ENCODE measurements around the gene AUTS2. TPM values are rescaled to one million over a fixed set of nuclear protein-coding genes. Genes with fewer than 3 reads are reported as not detected.

The AUTS2 gene
- total RNA-seq, 3 donors from 2014 or later = 31.5 to 94.3 (median 81.3) TPM

DNA sequence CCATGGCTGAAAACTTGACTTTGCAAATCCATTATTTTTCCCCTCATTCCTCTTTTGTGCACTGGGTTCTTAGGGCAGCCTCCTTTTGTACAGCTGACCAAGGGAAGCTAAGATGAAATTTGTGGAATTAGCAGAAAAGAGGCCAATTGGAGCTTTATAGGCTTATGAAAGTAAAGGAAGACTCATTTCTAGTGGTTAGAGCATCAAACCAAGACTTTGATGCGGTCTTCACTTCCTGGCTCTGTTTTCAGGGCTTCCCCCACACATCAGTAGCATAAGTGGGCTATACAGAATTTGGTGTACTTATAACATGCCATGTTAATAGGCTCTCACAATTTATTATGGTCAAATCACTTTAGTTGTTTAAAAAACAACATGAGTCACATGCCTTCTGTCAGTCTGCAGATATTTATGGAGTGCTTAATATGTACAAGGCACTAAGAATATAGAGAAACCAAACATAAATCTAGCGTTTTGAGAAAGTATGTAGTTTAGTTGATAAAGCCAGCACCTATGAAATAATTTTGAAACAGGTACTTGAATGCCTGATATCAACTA lies 5.7 kb downstream of the AUTS2 start:
- Histone ChIP-seq H3K9me3 (no peaks in the 10 kb centered on the region), H3K27me3 (no peaks in the 10 kb centered on the region), H3K4me3 (no peak overlapping the region), H3K27ac (no peak overlapping the region), H3K4me1 (peaks cover 0 to 4% of the 10 kb centered on the region in 2 donors), H3K36me3 (no peaks in the 10 kb centered on the region)
- intact Hi-C loops (cut with DNase I; ENCODE audit: low total_unique reads) = no loop called here
- no peak for DNase-seq (ENCODE audit: low spot score in 2 of 2)
- no peak for TF ChIP-seq POLR2AphosphoS5 (IDR thresholded peaks at IDR 0.05)
- no peak for TF ChIP-seq POLR2A (IDR thresholded peaks at IDR 0.05)
- TF ChIP-seq, protein P1, sequence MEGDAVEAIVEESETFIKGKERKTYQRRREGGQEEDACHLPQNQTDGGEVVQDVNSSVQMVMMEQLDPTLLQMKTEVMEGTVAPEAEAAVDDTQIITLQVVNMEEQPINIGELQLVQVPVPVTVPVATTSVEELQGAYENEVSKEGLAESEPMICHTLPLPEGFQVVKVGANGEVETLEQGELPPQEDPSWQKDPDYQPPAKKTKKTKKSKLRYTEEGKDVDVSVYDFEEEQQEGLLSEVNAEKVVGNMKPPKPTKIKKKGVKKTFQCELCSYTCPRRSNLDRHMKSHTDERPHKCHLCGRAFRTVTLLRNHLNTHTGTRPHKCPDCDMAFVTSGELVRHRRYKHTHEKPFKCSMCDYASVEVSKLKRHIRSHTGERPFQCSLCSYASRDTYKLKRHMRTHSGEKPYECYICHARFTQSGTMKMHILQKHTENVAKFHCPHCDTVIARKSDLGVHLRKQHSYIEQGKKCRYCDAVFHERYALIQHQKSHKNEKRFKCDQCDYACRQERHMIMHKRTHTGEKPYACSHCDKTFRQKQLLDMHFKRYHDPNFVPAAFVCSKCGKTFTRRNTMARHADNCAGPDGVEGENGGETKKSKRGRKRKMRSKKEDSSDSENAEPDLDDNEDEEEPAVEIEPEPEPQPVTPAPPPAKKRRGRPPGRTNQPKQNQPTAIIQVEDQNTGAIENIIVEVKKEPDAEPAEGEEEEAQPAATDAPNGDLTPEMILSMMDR (IDR thresholded peaks at IDR 0.05) = no peak

DNA sequence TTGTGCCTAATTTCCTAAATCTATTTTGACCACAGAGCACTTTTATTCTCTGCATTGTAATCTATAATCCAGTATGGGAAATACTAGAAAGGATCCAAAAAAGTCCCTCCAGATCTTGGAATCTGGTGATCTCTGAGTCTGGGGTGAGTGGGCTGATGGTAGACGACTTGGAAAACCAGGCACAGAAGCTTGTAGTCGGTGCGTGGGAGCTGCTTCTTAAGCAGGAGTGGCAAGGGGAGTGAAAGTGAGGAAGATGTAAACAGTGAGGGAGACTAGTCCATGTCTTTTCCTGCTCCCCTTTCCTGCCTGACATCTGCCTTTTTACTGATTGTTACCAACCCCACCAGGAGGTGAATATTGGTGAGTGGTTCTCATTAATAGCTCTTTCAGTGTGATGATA lies 6.8 kb downstream of the AUTS2 start:
- Histone ChIP-seq H3K4me1 (peaks cover 0 to 4% of the 10 kb centered on the region in 2 donors), H3K9me3 (no peaks in the 10 kb centered on the region), H3K27me3 (no peaks in the 10 kb centered on the region), H3K27ac (no peak overlapping the region), H3K36me3 (no peaks in the 10 kb centered on the region), H3K4me3 (no peak overlapping the region)
- DNase-seq (ENCODE audit: low spot score in 2 of 2) = no peak
- no peak for TF ChIP-seq POLR2A (IDR thresholded peaks at IDR 0.05)
- TF ChIP-seq, protein P1 (IDR thresholded peaks at IDR 0.05) = no peak
- TF ChIP-seq POLR2AphosphoS5 (IDR thresholded peaks at IDR 0.05) = no peak
- intact Hi-C loops (cut with DNase I; ENCODE audit: low total_unique reads) = loop anchor here (5.0 kb wide), 1 partner anchor 1033 kb away; no protein-coding TSS in a partner anchor

DNA sequence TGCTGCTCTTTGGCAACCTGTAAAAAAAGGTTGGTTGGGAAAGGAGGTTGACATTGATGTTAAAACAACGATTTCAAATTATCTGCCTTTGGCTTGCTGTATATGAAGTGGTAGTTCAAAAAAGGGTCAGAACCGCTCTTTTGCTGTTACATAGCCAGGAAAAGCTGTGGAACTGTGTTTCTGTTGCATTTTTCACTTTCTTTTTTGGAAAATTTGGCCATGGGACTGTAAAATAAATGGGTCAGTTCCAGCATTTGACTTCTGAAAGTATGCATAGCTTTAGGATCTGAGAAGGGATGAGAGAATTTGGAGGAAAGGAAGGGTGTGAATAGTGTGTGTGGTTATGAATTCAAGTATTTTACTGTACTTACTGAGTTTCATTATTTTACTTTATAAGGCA lies 7.3 kb downstream of the AUTS2 start:
- intact Hi-C loops (cut with DNase I; ENCODE audit: low total_unique reads) = loop anchor here (5.0 kb wide), 1 partner anchor 1033 kb away; no protein-coding TSS in a partner anchor
- Histone ChIP-seq H3K27ac (no peak overlapping the region), H3K9me3 (no peaks in the 10 kb centered on the region), H3K27me3 (no peaks in the 10 kb centered on the region), H3K36me3 (no peaks in the 10 kb centered on the region), H3K4me1 (peaks cover 0 to 3% of the 10 kb centered on the region in 2 donors), H3K4me3 (no peak overlapping the region)
- TF ChIP-seq POLR2AphosphoS5 (IDR thresholded peaks at IDR 0.05) (no peak), POLR2A (IDR thresholded peaks at IDR 0.05) (no peak)
- TF ChIP-seq, protein P1 (IDR thresholded peaks at IDR 0.05) = no peak
- DNase-seq (ENCODE audit: low spot score in 2 of 2) = no peak

DNA sequence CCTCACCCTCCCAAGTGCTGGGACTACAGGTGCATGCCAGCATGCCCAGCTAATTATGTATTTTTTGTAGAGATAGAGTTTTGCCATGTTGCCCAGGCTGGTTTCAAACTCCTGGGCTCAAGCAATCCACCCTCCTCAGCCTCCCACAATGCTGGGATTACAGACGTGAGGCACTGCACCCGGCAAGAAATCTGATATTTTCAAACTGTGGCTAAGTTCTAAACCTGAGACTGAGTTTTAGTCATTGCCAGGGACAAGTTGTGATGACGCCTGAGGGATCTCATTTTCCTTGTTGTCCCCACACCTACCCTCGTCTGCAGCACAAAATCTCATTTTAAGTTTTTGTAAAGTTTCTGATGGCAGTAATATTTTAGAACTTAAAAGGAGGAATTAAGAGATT lies 9.8 kb downstream of the AUTS2 start:
- Histone ChIP-seq H3K4me3 (no peak overlapping the region), H3K4me1 (no peaks in the 10 kb centered on the region), H3K27me3 (no peaks in the 10 kb centered on the region), H3K27ac (no peak overlapping the region), H3K9me3 (no peaks in the 10 kb centered on the region), H3K36me3 (no peaks in the 10 kb centered on the region)
- intact Hi-C loops (cut with DNase I; ENCODE audit: low total_unique reads) = loop anchor here (5.0 kb wide), 1 partner anchor 1036 kb away; no protein-coding TSS in a partner anchor
- TF ChIP-seq, protein P1 (IDR thresholded peaks at IDR 0.05) = no peak
- no peak for TF ChIP-seq POLR2A (IDR thresholded peaks at IDR 0.05)
- no peak for TF ChIP-seq POLR2AphosphoS5 (IDR thresholded peaks at IDR 0.05)
- DNase-seq (ENCODE audit: low spot score in 2 of 2) = no peak

DNA sequence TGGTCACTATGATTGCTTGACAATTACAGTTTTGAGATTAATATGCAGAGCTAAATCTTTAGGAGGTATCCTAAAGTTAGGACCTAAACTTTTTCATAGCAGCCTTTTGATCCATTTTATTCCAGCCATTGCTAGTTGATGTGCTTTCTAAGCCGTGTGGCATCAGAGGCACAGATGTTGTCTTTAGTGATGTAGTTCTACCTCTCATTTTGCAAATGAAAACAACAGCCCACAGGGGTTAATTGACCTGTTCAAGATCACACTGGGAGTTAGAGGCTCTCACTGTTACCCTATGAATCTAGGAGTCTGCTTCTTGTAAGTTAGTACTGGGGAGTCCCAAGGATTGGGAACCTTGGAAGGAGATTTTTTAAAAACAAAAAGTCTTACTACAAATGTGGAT lies 10.6 kb downstream of the AUTS2 start:
- TF ChIP-seq POLR2A (IDR thresholded peaks at IDR 0.05) (no peak), POLR2AphosphoS5 (IDR thresholded peaks at IDR 0.05) (no peak)
- TF ChIP-seq, protein P1 (IDR thresholded peaks at IDR 0.05) = no peak
- DNase-seq (ENCODE audit: low spot score in 2 of 2) = no peak
- intact Hi-C loops (cut with DNase I; ENCODE audit: low total_unique reads) = loop anchor here (5.0 kb wide), 1 partner anchor 1037 kb away; no protein-coding TSS in a partner anchor
- Histone ChIP-seq H3K27me3 (no peaks in the 10 kb centered on the region), H3K36me3 (no peaks in the 10 kb centered on the region), H3K9me3 (no peaks in the 10 kb centered on the region), H3K4me1 (no peaks in the 10 kb centered on the region), H3K4me3 (no peak overlapping the region), H3K27ac (no peak overlapping the region)

All from breast epithelium (tissue), 4 donors.